RPMI7951 (cell line): Measurements from ENCODE around the gene FAM53C. TPM values are rescaled to one million over a fixed set of nuclear protein-coding genes. Genes with fewer than 3 reads are reported as not detected.
"Not testable (repeated sequence)": the region's sequence is repeated elsewhere in the genome, so short reads cannot be mapped to it uniquely, and the experiment has no call there.

ENCODE experiments used
- DNase-seq: peaks from one replicate; pipeline ENCODE4 v3.0.0-alpha.2; 2012; ENCODE audit warnings: low read depth
- total RNA-seq: library from RNA; depleted of rRNA; stranded (reverse); fragments of >200 nt; shearing (Covaris generic); gene quantifications from 2 replicates; pipeline ENCODE4 v1.2.3, GENCODE V29; 2014

FAM53C gene
- total RNA-seq, 1 experiment from 2014 or later: 35.1 TPM

DNA sequence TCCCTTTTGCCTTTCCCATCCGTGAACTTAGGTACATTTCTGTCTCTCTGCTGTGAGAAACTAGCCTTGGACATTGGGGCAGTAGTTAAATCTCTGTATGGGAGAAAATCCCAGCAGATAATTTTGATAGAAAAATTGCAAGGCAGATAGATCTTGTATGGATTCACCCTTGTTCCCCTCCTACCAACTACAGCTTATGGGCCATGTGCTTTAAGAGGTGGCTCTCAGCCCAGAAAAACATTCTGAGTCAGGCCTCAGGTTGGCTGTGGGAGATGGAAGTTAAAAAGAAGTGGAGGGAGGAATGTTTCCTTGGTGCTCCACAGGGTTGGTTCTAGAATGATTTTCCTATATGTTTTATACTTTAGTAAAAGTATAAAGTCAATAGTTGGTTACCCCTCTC is 13.0 kb downstream of the FAM53C start:
- DNase-seq: peak; percentile 60

DNA sequence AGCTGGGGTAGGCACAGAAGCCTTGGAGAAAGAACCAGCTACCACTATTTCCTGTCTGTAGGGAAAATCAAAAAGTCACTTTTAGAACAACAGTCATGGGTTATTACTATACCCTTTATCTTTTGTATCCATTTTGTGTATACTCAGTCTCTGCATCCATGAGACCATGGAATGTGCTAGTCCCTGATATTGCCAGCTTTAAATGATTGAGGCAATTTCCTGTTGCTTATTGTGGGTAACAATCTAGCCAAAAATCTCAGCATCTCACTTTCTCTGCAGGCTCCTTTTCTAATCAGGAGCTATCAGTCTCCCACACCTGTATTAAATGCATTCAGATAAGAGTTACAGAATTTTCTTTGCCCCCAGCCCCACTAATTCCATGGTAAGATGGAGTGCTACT is 13.5 kb downstream of the FAM53C start:
- DNase-seq: no peak

DNA sequence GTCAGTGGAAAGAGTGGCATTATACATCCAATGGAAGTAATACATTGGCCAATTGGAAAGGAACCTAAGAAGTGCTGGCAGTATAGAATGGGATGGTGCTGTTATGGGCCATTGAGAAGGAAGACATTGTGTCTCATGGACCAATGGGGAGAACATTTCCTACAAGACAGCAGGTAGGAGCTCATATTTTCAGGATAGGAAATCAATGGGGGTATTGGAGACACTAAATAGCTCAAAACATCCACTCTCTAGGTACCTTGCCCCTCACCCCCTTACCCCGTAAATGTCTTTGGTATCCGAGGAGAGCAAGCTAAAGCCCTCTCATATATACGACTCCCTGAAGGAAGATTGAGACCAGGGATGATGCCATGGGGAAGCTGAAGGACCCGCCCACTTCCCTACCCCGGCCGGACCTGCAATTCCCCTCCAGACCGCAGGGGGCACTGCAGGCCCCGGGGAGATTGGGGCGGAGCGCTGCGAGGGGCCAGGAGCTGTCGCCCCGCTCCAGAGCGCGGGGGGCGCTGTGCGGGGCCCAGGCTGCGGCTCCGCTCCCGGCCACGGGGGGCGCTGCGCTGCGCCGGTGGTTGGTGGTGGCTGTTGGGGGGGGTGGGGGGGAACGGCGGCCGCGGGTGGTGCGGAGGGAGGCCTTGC is 14.1 kb downstream of the FAM53C start, which contains the start of gene KDM3B:
Gene KDM3B, plus strand, starts transcription at position 615 of the 651 bp plus-strand sequence. CDS start 111 bp downstream, outside the sequence.
- DNase-seq: peak; percentile 75

DNA sequence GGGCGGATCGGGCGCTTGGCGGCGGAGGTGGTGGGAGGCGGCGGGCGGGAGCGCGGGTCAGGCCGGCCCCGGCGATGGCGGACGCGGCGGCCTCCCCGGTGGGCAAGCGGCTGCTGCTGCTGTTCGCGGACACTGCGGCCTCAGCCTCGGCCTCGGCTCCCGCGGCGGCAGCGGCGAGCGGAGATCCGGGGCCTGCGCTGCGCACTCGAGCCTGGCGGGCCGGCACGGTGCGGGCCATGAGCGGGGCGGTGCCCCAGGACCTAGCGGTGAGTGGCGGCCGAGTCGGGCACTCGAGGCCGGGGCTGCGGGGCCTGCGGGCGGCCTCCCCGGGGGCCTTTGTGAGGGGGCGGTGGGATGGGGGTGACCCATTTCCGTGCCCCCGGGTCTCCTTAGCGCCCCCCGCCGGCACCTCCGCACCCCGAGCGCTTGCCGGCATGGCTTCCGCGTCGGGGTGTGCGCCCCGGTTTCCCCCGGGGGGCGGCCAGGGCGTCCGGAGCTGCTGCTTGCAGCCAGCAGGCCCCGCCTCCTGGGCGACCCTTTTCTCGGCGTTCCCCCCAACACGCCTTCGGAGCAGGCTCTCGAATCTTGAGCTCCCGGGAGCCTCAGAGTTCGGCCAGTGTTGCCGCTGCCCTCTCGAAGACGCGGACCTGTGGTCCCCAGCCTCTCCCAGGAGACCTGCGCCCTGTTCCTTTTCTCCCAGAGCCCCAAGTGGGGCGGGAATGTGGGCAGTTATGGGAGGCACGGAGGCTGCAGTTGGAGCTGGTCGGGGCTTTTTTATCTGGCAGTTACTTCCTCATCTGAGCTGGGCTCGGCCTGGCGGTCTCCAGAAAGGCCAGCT is 14.9 kb downstream of the FAM53C start:
- DNase-seq: peak; percentile 60

DNA sequence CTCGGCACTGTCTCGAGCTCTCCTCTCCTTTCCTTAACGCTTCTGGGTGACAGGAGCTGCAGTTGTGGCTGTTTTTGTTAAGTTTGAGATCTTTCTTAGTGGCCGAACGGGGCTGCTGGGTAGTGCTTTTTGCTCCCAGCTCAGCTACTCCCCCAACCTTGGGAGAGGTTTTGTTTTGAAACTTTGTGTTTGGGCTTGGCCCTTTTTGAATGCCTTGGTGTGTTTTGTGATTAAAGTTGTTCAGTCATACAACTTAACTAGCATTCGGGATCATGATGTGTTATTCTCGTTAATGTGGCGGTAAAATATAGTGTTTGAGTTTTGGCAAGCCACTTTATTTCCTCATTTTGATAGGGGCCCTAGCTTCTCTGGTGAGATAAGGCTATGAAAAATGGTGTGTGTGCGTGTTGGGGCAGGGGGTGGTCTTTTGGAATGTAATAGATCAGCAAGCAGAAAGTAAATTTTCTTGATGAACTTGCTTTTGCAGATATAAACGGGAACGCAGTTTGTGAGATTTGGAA is 15.6 kb downstream of the FAM53C start:
- no peak for DNase-seq

DNA sequence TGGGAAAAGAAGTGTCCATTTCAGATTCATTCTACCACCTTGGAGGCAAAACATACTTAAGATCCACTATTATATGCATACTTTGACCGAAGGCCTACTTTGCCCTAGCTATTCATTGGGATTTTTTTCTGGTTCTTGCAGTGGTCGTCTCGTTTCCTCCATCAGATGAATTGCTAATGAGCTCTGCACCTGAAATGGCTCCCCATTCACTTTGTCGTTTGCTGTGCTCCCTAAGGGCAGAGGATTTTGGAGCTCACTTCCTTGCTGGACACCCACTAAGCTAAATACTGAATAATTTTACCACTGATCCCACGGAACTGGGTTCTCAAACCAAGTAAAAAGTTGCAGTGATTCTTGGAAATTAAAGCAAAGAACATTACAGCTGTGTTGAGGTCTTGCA is 16.3 kb downstream of the FAM53C start:
- DNase-seq: no peak

DNA sequence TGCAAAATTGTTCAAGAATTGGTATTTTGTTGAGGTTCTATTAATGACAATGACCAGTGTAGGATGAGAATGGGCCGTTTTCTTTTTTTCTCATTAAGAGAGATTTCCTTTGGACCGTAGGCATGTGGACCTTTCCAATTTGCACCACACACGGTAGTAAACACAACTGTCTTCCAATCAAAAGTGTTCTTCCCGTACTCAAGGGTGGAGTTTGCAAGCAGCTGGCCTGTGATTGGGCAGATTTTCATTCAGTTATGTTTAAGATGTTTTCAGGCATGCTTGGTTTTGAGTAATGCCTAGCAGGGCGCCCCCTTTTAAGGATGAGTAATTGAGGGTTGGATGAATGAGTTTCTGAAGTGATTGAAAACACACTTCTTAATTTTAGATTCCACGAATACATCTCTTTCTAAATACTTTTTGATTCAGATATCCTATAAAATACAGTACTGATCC is 16.9 kb downstream of the FAM53C start:
- peak; percentile 85 for DNase-seq

DNA sequence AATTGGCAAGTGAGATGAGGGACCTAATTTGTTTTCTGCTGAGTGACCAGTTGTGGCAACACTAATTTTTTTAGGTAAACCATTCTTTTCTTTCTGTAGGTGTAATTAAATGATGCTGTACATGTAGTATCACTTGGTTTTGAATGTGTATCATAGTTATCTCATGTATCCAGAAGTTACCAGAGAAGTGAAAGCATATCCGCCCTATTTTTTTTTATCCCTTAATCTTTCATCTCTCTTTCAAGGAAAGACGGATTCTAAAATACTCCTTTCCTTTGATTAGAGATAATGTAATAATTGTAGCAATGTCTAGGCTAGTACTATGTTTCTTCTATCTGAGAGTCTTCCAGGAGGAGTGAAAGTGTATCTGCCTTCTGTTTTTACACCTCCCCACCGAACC is 21.6 kb downstream of the FAM53C start:
- no peak for DNase-seq

DNA sequence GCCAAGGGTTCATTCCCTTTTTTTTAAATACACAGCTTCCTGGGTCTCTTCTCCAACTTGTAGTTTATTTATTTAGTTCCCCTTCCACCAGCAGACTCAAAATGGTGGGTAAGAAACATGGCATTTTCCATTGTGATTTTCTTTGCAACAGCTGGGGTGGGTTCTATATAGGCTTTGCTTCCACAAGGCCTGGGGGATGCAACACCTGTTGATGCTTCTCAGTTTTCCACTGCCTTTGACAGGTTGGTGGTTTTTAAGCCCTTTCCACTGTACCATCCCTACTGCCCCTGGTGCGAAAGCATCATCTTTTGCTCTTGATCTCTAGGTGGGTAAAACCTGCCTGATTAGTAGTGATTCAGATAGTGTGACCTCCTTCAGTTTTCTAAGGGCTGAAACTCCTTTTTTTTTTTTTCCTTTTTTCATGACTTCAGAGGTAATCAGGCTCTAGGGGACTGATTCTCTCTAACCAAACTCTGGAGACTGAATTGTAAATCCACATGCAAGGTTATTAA is 22.9 kb downstream of the FAM53C start:
- no peak for DNase-seq

DNA sequence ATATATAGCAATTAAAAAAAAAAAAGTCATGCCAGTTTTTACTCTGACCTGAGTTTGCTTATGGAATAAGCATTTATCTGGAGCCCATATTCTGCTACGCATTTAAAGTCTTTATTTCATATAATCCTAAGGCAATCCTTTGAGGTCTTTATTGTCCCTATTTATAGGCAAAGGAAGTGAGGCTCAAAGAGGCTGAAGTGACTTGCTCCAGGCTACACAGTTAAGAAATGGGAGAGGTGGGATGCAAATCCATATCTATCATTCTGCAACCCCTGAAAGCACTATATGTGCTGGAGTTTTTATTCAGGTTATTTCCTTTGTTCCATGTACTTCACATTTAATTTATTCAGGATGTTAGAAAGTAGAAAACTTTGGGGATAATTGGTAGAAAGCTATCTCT is 26.5 kb downstream of the FAM53C start:
- DNase-seq: no peak

DNA sequence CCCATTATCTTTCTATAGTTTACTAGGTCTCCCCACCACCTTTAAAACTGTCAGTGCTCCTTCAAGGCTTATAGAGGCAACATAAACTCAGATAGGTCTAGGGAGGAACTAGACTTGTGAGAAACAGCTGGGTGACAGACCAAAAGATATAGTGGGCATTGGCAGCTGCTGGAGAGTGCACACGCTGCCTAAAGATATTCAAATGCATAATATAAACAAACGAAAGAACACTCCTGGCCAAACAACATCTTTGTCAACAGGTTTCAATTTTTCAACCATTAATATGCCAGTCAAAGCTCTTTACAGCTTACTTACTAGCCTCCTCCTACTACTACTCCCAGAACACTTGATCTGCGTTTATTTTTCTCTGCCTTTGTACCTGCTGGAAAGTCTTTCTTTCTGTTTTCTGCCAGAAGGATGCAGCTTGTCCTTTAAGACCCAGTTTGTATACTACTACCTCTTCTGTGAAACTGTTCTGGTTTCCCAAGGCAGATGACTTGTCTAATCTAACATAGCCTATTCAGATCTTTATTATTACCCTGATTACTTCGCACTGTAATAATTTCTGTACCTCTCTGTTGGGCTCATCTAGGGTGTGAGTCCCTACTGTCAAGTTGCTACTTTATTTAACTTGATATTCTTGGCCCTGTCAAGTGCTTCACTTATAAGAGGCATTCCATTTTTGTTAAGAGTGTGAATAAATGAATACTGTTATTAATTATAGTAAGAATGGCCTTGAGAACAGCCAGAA is 28.7 kb downstream of the FAM53C start:
- no peak for DNase-seq

DNA sequence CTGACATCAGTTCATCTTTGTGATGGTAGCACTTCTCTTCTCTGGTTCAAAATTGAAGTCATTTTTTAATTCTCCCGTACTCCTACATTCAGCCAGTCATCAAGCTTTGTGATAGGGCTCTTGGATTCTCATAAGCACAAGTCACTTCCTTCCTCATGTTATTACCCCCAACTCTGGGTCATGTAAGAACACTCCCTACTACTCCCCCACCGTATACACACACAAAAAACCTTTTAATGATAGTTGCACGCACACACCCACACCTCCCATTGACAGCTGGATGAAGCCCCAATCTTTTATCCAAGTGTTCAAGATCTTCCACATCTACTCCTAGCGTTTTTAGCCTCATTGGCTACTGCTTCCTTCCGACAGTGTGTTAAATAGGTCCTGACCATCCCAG is 31.2 kb downstream of the FAM53C start:
- DNase-seq: no peak

DNA sequence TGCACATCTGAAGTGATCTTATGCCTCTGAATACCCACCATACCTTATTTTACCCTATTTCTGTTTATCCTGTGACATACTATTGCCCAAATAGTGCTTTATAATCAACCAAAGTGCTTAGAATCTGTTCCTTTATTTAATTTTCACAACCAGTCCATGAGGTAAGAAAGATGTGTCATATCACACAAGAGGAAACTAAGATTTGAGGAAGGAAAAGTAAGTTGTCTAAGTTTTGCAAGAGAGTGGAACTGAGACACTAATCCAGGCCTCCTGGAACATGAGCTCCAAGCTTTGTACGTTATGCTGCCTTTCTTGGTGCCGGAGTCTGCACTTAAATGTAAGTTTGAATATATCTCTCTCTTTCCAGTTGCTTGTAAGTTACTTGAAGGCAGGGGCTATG is 31.6 kb downstream of the FAM53C start:
- no peak for DNase-seq

DNA sequence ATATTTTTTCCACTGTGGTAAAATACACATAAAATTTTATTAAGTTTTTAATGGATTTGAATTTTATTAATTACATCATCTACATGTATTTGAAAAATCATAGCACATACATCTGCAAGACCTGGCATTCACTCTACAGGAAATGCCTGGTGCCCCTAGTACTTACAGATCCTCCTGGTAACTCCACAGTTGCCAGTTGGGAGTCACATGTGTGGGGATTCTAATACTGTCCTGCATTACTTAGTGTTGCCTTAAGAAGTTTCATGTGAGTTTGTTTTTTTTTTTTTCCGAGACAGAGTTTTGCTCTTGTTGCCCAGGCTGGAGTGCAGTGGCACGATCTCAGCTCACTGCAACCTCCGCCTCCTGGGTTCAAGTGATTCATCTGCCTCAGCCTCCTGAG is 32.5 kb downstream of the FAM53C start:
- DNase-seq: no peak

DNA sequence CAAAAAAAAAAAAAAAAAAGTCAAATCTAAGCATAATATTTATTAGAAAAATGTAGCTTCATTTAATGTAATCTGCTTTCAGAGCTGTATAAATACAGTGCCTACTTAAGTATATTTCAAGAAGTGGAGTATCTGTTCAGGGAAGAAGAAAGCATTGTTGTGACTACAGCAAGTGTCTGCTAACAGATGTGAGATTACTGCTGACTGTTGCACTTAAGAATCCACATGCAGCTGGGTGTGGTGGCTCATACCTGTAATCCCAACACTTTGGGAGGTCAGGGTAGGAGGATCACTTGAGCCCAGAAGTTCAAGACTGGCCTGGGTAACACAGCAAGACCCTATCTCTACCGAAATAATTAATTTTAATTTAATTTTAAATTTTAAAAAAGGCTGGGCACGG is 33.4 kb downstream of the FAM53C start:
- DNase-seq: no peak

DNA sequence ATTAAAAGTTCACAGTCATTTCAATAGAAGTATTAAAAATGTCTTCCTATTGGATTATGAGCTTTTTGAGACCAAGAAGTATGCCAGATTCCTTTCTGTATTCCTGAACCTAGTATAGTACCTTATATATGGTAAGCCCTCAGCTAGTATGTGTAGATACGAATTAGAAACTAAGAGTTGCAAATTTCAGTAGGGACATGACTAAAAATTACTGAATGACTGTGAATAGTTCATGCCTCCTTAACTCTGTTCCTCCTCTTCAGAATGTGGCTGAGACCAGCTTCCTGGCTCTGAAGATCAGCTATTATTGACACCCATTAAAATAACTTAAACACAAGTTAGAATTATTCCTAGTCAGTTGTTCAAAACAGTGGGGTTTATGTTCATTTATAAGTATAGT is 34.2 kb downstream of the FAM53C start:
- no peak for DNase-seq

DNA sequence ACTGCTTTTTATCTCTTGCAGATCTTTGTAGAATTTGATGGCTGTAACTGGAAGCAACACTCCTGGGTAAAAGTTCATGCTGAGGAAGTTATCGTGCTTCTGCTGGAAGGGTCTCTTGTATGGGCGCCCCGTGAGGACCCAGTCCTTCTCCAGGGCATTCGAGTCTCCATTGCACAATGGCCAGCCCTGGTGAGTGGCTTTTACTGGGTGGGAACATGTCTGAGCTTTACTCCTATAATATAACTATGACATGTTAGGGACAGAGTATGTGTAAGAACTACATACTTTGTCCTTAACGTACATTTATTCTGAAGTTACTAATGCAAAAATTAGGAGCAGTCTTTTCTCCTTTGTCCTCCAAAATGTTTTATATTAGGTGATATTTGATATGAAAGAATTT is 34.6 kb downstream of the FAM53C start:
- DNase-seq: no peak

DNA sequence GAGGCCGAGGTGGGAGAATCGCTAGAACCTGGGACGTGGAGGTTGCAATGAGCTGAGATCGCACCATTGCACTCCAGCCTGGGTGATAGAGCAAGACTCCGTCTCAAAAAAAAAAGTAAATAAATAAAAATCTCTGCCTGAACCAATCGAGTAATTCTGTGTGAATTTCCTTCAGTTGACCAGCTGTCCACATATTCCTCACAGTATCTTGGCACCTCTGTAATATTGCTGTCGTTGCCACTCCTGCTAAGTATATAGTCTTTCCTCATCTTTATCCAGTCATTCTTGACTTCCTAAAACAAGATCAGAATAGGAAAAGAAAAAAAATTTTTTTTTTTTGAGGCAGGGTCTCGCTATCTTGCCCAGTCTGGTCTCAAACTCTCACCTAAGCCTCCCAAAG is 44.3 kb downstream of the FAM53C start:
- DNase-seq: no peak

DNA sequence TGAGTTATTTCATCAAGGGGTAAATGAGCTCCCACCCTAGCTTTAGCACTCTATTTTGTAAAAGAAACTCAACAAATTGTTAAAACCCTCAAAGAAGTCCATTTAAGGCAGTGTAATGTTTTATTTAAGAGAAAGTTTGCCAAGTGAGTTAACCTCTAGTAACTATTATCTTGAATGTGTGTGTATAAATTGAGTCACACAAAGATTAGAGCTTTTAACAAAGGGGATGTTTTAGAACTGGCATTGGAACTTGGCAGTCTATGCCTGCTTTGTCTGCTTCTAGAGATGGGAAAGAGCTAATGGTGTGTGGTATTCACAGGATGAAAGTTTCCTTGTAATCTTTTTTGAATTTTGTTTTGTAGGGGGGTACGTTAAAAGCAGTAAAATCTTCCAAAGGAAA is 47.6 kb downstream of the FAM53C start:
- DNase-seq: no peak

DNA sequence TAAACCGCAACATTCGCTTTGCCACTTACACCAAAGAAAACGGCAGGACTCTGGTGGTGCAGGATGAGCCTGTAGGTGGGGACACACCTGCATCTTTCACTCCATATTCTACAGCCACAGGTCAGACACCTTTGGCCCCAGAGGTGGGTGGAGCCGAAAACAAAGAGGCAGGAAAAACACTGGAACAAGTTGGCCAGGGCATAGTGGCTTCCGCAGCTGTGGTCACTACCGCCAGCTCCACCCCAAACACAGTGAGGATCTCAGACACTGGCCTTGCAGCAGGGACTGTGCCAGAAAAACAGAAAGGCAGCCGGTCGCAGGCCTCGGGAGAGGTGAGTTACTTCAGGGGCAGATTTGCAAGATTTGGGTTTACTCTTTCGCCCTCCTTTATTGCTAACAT is 48.2 kb downstream of the FAM53C start:
- no peak for DNase-seq

DNA sequence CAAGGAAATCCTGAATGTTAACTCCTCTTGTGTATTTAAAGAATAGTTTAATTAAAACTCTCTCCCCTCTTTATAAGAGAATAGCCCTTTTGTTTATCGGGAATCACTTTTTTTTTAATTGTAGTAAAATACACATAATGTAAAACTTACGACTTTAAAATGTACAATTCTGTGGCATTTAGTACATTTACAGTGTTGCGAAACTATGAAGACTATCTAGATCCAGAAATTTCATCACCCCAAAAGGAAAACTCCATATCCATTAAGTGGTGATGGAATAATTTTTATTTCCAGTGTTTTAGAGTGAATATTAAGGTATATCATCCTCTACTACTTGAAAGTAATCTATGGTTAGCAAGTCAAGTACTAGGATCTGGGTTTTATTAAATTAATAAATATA is 51.3 kb downstream of the FAM53C start:
- DNase-seq: no peak

DNA sequence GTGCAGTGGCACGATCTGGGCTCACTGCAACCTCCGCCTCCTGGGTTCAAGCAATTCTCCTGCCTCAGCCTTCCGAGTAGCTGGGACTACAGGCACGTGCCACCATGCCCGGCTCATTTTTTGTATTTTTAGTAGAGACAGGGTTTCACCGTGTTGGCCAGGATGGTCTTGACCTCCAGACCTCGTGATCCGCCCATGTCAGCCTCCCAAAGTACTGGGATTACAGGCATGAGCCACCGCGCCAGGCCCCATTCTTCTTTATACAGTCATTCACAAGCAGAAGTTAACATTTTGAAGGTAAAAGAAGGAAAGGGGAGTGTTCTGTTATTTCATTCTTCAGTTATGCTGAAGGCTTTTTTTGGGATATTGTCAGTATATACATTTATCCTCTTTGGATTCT is 51.8 kb downstream of the FAM53C start:
- not testable (repeated sequence) for DNase-seq
